Measurements from ENCODE around the gene PRDM5. TPM values are rescaled to one million over a fixed set of nuclear protein-coding genes. Genes with fewer than 3 reads are reported as not detected.

Gene PRDM5
- total and polyA plus RNA-seq, 9 of the 15 experiments (the other 6 are each of a cell fraction or from before 2014, with no cell fraction given): not detected

- Histone ChIP-seq H3K4me3 (no peak overlapping the region), H3K9ac (ENCODE audit: insufficient read depth in 1 of 2, low read depth in 2 of 2, low read length in 2 of 2) (no peak overlapping the region), H3K36me3 (ENCODE audit: control insufficient read depth, insufficient read depth, low read length) (no peaks in the 10 kb centered on the region), H3K79me2 (ENCODE audit: control insufficient read depth, insufficient read depth, low read length) (no peaks in the 10 kb centered on the region), H3K27ac (ENCODE audit: extremely low read depth, low read depth, low read length) (no peak overlapping the region), H2AFZ (ENCODE audit: low read depth, low read length) (no peak overlapping the region), H3K4me2 (ENCODE audit: insufficient read depth, low read length) (no peak overlapping the region), H4K20me1 (replicated peaks; ENCODE audit: control insufficient read depth, insufficient read depth, low read length) (no peaks in the 10 kb centered on the region), H3K9me1 (ENCODE audit: control insufficient read depth, insufficient read depth, low read length) (no peaks in the 10 kb centered on the region), H3K9me3 (replicated peaks; ENCODE audit: control insufficient read depth, insufficient read depth, low read depth, low read length) (no peaks in the 10 kb centered on the region), H3K27me3 (ENCODE audit: control insufficient read depth in 2 of 2, insufficient read depth in 2 of 2, low read length in 2 of 2) (no peaks in the 10 kb centered on the region), H3K4me1 (replicated peaks in 1 of 2; ENCODE audit: control insufficient read depth in 2 of 2, insufficient read depth in 2 of 2, low read length in 2 of 2) (no peaks in the 10 kb centered on the region)
- ChIA-PET CTCF (ENCODE audit: low intra/inter-chr PET ratio) (no interaction called here), POLR2A (no interaction called here)
- TF ChIP-seq JUND (IDR thresholded peaks at IDR 0.05; ENCODE audit: borderline replicate concordance, low read depth, low read length) (no peak), JUND (tag; IDR thresholded peaks at IDR 0.05; ENCODE audit: borderline replicate concordance, low read depth, low read length) (no peak), CEBPG (CRISPR knock-in tag; IDR thresholded peaks at IDR 0.05) (no peak), CEBPG (tag; conservative IDR thresholded peaks at IDR 0.05 in 1 of 2, IDR thresholded peaks at IDR 0.05 in 1 of 2) (no peak), EGR1 (conservative IDR thresholded peaks at IDR 0.05) (no peak), CEBPB (tag; IDR thresholded peaks at IDR 0.05) (no peak), MBD2 (IDR thresholded peaks at IDR 0.05; ENCODE audit: borderline replicate concordance, low read depth) (no peak), AFF1 (IDR thresholded peaks at IDR 0.05; ENCODE audit: low read depth in 1 of 2, partially characterized antibody in 2 of 2) (no peak), U2AF2 (optimal IDR thresholded peaks at IDR 0.05; ENCODE audit: low read depth, low read length) (no peak), GTF2A2 (tag; IDR thresholded peaks at IDR 0.05) (no peak), ZNF280A (IDR thresholded peaks at IDR 0.05; ENCODE audit: low read depth, partially characterized antibody) (no peak), CBFB (CRISPR knock-in tag; IDR thresholded peaks at IDR 0.05) (no peak), ZNF589 (CRISPR knock-in tag; IDR thresholded peaks at IDR 0.05; ENCODE audit: low read depth) (no peak), ZSCAN29 (IDR thresholded peaks at IDR 0.05) (no peak), ZNF583 (CRISPR knock-in tag; IDR thresholded peaks at IDR 0.05) (no peak), JUNB (CRISPR knock-in tag; conservative IDR thresholded peaks at IDR 0.05) (no peak), ZNF23 (CRISPR knock-in tag; IDR thresholded peaks at IDR 0.05) (no peak), BRCA1 (IDR thresholded peaks at IDR 0.05) (no peak), BRCA1 (CRISPR knock-in tag; IDR thresholded peaks at IDR 0.05) (no peak), NRF1 (conservative IDR thresholded peaks at IDR 0.05 in 1 of 2, IDR thresholded peaks at IDR 0.05 in 1 of 2) (no peak), ZNF212 (CRISPR knock-in tag; IDR thresholded peaks at IDR 0.05) (no peak), ZNF444 (CRISPR knock-in tag; IDR thresholded peaks at IDR 0.05) (no peak)
- BruUV-seq (replicated peaks): no TSS peak
- intact Hi-C loops (cut with micrococcal nuclease) (no loop called here), in situ Hi-C loops (cut with MboI) (no loop called here)
- FAIRE-seq (no peak), DNase-seq (ENCODE audit: extremely low read depth in 1 of 4, low spot score in 3 of 4) (no peak), ATAC-seq (no peak)
Observed at GRCh38 chr4:120775431-120775830, 147.1 kb downstream of the PRDM5 start.
